ENCODE measurements around the gene SLC22A7. TPM values are rescaled to one million over a fixed set of nuclear protein-coding genes. Genes with fewer than 3 reads are reported as not detected.

SLC22A7 gene
- total RNA-seq, 6 experiments from 2014 or later: not detected

- Mint-ChIP-seq H3K27ac (no peak overlapping the region), H3K4me1 (ENCODE audit: low read depth) (peaks cover 7% of the 10 kb centered on the region; the same call in 1 of the 2 replicates), H3K27me3 (ENCODE audit: insufficient read depth) (peaks cover 33% of the 10 kb centered on the region), H3K36me3 (ENCODE audit: low read depth) (no peaks in the 10 kb centered on the region), H3K9me3 (no peaks in the 10 kb centered on the region), H3K4me3 (no peak overlapping the region)
- no peak for DNase-seq
- TF ChIP-seq, protein P1, sequence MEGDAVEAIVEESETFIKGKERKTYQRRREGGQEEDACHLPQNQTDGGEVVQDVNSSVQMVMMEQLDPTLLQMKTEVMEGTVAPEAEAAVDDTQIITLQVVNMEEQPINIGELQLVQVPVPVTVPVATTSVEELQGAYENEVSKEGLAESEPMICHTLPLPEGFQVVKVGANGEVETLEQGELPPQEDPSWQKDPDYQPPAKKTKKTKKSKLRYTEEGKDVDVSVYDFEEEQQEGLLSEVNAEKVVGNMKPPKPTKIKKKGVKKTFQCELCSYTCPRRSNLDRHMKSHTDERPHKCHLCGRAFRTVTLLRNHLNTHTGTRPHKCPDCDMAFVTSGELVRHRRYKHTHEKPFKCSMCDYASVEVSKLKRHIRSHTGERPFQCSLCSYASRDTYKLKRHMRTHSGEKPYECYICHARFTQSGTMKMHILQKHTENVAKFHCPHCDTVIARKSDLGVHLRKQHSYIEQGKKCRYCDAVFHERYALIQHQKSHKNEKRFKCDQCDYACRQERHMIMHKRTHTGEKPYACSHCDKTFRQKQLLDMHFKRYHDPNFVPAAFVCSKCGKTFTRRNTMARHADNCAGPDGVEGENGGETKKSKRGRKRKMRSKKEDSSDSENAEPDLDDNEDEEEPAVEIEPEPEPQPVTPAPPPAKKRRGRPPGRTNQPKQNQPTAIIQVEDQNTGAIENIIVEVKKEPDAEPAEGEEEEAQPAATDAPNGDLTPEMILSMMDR (IDR thresholded peaks at IDR 0.05): no peak
These were observed 13.6 kb downstream of the SLC22A7 start for GRCh38 chr6:43311666-43312065.

DNA sequence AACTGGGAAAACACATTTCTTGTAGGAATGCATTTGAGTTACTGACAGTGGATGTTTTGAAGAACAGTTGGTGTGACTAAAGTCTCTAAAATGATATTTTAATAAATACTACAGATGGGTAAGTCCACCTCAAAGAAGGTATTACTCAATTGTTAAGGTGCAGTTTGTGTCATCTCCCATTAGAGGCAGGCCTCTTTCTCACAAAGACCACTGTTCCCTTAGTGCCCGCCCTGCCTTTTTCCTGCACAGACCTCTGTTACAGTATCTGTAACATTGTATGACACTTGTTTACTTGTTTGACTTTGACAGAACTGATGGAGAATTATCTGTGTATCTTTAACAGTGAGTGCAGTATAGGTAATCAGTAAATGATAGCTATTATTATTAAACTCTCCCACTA is 15.8 kb downstream of the SLC22A7 start:
- TF ChIP-seq, protein P1 (IDR thresholded peaks at IDR 0.05): no peak
- Mint-ChIP-seq H3K27me3 (ENCODE audit: insufficient read depth) (peaks cover 23% of the 10 kb centered on the region), H3K36me3 (ENCODE audit: low read depth) (no peaks in the 10 kb centered on the region), H3K4me3 (no peak overlapping the region), H3K27ac (no peak overlapping the region), H3K4me1 (ENCODE audit: low read depth) (peaks cover 4% of the 10 kb centered on the region; the same call in 1 of the 2 replicates), H3K9me3 (no peaks in the 10 kb centered on the region)
- DNase-seq: no peak

GRCh38 chr6:43318011-43318410 is 20.0 kb downstream of the SLC22A7 start:
- Mint-ChIP-seq H3K4me1 (ENCODE audit: low read depth) (no peaks in the 10 kb centered on the region), H3K4me3 (no peak overlapping the region), H3K36me3 (ENCODE audit: low read depth) (no peaks in the 10 kb centered on the region), H3K27ac (no peak overlapping the region), H3K27me3 (ENCODE audit: insufficient read depth) (peaks cover 17% of the 10 kb centered on the region), H3K9me3 (no peaks in the 10 kb centered on the region)
- TF ChIP-seq, protein P1 (IDR thresholded peaks at IDR 0.05): no peak
- no peak for DNase-seq

DNA sequence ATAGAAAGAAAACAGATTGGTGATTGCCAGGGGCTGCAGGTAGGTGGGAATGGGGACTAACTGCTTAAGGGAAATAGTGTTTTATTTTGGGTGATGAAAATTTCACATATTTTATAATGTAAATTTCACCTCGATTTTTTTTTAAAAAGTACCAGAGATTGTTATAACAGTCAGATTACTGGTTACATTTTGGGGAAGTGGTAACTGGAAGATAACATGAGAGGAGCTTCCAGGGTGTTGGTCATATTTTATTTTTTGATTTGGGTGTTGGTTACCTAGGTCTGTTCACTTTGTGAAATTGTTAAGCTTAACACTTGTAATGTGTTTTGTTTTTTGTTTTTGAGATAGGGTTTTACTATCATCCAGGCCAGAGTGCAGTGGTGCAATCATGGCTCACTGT is 27.8 kb downstream of the SLC22A7 start:
- DNase-seq: no peak
- Mint-ChIP-seq H3K4me3 (no peak overlapping the region), H3K9me3 (no peaks in the 10 kb centered on the region), H3K36me3 (ENCODE audit: low read depth) (no peaks in the 10 kb centered on the region), H3K4me1 (ENCODE audit: low read depth) (no peaks in the 10 kb centered on the region), H3K27ac (no peak overlapping the region), H3K27me3 (ENCODE audit: insufficient read depth) (peaks cover 3% of the 10 kb centered on the region)
- TF ChIP-seq, protein P1 (IDR thresholded peaks at IDR 0.05): no peak

- DNase-seq: no peak
- Mint-ChIP-seq H3K4me1 (ENCODE audit: low read depth) (no peaks in the 10 kb centered on the region), H3K27ac (no peak overlapping the region), H3K9me3 (no peaks in the 10 kb centered on the region), H3K27me3 (ENCODE audit: insufficient read depth) (peaks cover 5% of the 10 kb centered on the region), H3K4me3 (no peak overlapping the region), H3K36me3 (ENCODE audit: low read depth) (no peaks in the 10 kb centered on the region)
- TF ChIP-seq, protein P1 (IDR thresholded peaks at IDR 0.05): no peak
These were observed 30.5 kb downstream of the SLC22A7 start for GRCh38 chr6:43328528-43328927.

DNA sequence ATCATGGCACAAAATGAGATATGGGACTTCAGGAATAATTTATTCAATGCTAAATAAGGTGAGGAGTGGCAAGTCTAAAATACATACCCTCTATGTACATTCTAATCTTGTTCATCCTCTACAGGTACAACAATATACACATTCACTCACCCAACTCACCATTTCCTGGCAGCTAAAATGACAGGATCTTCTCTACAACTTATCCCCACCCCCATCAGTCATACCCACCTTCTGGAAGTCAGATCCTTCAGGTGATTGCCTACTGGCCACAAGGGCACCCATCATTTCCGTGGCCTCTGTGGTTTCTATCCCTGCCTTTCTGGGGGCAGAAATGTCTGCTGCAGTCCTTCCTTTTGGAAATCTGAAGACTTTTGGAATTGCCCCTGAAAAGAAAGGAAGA is 33.4 kb downstream of the SLC22A7 start:
- H3K27ac Mint-ChIP-seq: no peak overlapping the region
- no peaks in the 10 kb centered on the region for H3K4me1 Mint-ChIP-seq (ENCODE audit: low read depth)
- H3K36me3 Mint-ChIP-seq (ENCODE audit: low read depth): no peaks in the 10 kb centered on the region
- peaks cover 2% of the 10 kb centered on the region for H3K27me3 Mint-ChIP-seq (ENCODE audit: insufficient read depth)
- TF ChIP-seq, protein P1 (IDR thresholded peaks at IDR 0.05): no peak
- no peaks in the 10 kb centered on the region for H3K9me3 Mint-ChIP-seq
- no peak for DNase-seq
- H3K4me3 Mint-ChIP-seq: no peak overlapping the region

All from HFFc6 (cell line).